ENCODE measurements around the gene KRT6B. TPM values are rescaled to one million over a fixed set of nuclear protein-coding genes. Genes with fewer than 3 reads are reported as not detected.
"Not testable (repeated sequence)": the region's sequence is repeated elsewhere in the genome, so short reads cannot be mapped to it uniquely, and the experiment has no call there.

KRT6B gene
- total RNA-seq, result 0.05 and 0.34 TPM in 2 replicates

- DNase-seq, result no peak
Observed at GRCh38 chr12:52452101-52452500, at the start of gene KRT6B. Gene KRT6B (minus strand): TSS chr12:52452146. CDS start chr12:52452078, 68 bp downstream.

DNA sequence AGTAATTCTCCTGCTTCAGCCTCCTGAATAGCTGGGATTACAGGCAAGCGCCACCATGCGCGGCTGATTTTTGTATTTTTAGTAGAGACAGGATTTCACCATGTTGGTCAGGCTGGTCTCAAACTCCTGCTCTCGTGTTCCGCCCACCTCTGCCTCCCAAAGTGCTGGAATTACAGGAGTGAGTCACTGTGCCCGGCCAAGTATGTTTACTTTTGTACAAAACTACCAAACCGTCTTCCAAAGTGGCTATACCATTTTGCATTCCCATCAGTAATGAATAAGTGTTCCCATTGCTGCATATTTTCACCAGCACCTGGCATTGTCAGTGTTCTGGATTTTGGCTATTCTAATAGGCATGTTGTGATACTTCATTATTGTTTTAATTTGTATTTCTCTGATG is 49.5 kb upstream of the KRT6B start:
- no peak for DNase-seq

DNA sequence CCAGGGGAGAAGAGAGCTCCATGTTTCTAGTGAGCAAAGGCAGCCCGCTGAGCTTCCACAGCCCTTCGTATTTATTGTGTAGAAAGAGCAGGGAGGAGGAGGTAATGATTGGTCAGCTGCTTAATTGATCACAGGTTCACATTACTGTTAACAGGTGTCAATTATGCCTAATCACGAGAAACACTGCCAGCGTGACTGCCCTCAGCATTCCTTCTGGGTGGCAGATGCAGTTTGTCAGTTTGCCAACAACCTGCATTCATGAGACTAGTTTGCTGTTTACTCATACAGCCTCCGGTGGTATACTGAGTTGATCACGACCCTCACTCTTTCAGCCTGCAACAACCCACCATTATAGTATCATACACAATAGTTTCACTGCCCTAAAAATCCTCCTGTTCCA is 48.6 kb upstream of the KRT6B start:
- not testable (repeated sequence) for DNase-seq

- DNase-seq, result no peak
Observed at GRCh38 chr12:52499806-52500560, 48.0 kb upstream of the KRT6B start.

- DNase-seq, result no peak
Observed at GRCh38 chr12:52498946-52499345, 47.0 kb upstream of the KRT6B start.

DNA sequence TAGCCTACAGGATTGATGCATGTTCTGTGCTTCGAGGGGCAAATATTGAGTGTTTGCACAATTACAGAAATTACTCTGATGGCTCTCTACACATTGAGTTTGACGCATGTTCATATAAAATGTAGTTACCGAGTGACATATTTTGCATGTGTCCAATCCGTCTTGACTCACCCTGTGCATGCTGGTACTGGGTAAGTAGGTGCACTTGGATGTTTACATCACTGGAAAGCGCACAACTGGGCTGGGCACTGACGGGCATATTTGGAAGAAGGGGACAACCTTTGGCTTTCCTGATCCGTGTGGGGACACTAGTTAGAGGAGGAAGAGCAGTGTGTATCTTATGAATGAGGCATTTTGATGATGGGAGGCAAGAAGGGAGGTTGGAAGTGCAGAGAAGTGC is 46.0 kb upstream of the KRT6B start:
- no peak for DNase-seq

- DNase-seq, result no peak
Observed at GRCh38 chr12:52496590-52497071, 44.7 kb upstream of the KRT6B start.

GRCh38 chr12:52496054-52496453 is 44.1 kb upstream of the KRT6B start:
- no peak for DNase-seq

- DNase-seq, result no peak
Observed at GRCh38 chr12:52495389-52495788, 43.4 kb upstream of the KRT6B start.

GRCh38 chr12:52494518-52494917 is 42.6 kb upstream of the KRT6B start:
- no peak for DNase-seq

DNA sequence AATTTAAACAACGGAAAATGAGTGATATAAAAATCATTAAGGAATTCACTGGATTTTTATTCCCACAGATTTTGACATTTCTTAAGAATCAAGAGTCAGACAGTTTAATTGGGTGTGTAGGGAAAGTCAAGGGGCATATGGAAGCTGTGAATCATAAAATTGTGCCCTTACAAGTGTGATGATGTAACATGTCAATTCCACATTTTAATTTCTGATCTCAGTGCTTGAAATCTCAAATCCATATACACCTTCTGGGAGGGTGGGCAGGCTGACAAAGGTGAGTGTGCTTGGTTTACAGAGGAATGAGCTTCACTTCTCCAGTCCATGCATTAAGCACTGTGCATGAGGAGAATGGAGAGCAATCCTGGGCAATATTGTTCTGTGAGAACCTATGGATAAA is 42.2 kb upstream of the KRT6B start:
- DNase-seq, result no peak

DNA sequence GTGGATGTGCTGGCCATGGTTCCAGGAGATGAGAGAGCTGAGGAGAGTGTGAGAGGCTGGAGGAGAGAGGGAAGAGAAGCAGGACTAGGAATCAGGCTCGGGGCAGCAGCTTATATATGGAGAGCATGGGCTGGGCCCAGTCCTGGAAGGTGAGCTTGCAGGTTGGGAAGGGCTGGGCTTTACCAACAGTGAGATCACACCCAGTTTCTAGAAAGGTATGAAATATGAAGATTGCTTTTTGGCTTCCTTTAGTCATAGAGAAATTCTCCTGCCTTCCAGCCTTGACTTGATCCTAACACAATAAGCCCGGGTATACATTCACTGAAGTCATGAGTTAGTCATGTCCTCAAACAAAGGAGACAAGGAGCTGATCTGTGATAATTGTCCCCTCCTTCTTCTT is 41.2 kb upstream of the KRT6B start, which contains the start of gene KRT6A:
TSS of gene KRT6A (minus strand) at position 86 of the 400 bp plus-strand sequence. CDS start at position 17, 69 bp downstream.
- DNase-seq, result no peak

- DNase-seq, result not testable (repeated sequence)
Observed at GRCh38 chr12:52492405-52492804, 40.5 kb upstream of the KRT6B start.

GRCh38 chr12:52491495-52491894 is 39.5 kb upstream of the KRT6B start:
- not testable (repeated sequence) for DNase-seq

DNA sequence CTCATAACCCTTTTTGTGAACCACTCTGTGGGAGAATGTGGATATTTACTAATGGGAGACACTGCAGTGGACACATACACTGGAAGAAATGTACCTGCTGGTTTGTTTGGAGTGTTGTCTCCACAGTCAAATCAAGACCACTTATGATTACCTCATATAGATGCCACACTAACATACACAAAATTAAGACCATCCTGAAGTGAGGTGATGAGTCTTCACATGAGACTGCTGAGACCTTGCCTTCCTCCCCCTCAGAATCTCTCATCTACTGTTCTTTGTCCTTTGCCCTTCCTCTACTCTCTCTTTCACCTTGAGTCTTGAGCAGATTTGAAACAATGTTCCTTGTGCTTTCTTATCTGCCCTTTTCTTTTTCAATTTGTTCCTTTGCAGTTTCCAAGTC is 36.8 kb upstream of the KRT6B start:
- DNase-seq, result no peak

DNA sequence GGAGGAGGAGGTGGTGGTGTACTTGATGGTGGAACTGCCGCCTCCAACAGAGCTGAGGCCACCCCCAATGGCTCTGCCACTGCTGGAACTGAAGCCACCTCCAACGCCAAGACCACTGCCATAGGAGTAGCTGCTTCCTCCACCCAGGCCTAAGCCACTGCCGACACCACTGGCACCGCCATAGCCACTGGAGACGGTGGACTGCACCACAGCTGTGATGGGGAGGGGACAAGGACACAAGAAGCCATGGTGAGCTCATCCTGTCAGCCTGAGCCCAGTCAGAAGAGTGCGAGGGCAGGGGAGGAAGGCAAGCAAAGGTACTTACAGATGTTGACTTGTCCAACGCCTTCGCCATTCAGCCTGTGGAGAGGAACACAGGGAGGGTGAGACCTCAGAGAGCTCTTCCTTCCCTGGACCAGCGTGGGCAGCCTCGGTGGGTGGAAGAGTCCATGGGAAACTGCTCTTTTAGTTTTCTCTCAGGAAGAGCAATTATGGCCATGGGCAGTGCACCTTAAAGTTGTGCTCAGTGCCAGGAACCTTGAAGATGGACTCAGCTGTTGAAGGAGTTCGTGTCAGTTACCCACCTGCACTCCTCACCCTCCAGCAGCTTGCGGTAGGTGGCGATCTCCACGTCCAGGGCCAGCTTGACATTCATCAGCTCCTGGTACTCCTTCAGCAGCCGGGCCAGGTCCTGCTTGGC is 35.9 kb upstream of the KRT6B start:
- DNase-seq, result not testable (repeated sequence)

GRCh38 chr12:52487211-52487610 is 35.3 kb upstream of the KRT6B start:
- no peak for DNase-seq

DNA sequence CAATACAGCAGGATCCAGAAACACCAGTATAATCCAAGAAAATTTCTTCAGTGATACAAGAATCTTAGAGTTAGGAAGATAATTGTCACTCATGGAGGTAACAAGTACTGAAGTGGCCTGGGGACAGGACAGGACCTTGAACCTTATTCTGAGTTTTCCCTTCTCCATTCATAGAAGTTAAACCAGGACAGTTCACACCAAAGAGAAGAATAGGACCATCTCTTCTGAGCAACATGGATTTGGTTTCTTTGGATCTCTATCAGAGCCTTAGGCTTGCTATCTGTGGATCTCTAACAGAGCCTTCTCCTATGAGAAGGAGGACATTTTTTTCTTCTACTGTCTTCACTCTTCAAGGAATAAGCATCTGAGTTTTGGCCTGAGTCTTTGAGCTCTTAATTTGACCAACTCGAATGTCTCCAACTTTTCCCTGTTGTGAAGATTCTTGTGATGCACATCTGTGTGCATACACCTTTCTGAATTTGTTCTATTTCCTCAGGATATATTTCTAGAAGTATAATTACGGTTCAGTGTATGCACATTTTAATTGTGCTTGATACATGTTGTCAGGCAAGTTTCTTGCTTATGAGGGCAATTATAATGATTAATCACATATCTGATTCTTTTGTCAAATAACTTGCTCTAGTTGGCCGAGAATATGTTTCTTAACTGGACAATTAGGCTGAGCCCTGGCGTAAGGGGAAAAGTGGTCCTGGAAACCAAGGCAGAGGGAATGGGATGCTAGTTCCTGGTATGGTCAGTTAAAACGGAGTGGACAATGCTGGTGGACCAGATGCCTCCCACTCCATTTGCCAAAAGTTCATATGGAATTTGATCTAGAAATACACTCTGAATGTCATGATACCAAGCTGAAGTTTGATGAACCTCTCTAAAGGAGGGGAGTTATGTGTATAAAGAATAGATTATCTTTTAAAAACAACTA is 34.5 kb upstream of the KRT6B start:
- DNase-seq, result no peak

GRCh38 chr12:52480073-52480472 is 28.1 kb upstream of the KRT6B start:
- no peak for DNase-seq

DNA sequence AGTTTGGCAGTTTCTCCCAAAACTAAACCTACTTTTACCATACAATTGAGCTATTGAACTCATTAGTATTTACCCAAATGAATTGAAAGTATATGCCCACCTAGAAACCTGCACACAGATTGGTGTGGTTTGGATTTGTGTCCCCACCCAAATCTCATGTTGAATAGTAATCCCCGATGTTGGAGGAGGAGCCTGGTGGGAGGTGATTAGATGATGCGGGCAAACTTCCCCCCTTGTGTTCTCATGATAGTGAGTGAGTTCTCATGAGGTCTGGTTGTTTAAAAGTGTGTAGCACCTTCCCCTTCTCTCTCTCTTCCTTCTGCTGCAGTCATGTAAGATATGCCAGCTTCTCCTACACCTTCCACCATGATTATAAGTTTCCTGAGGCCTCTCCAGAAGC is 25.7 kb upstream of the KRT6B start:
- DNase-seq, result no peak

DNA sequence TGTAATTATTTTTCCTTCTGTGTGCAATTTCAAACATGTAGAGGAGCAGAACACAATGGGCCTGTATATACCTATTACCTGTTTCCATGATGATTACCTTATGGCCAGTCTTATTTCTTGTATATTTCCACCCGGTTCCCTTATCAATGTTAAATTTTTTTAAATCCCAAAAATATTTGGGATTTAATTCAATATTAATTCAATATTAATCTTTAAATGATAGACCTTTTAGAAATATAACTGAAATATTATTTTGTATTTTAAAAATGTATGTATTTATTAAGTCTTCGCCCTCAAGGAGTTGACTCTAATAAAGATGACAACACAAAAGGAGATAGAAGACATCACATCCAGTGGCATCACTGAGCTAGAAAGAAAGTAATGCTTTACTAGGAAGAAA is 22.3 kb upstream of the KRT6B start:
- DNase-seq, result no peak

DNA sequence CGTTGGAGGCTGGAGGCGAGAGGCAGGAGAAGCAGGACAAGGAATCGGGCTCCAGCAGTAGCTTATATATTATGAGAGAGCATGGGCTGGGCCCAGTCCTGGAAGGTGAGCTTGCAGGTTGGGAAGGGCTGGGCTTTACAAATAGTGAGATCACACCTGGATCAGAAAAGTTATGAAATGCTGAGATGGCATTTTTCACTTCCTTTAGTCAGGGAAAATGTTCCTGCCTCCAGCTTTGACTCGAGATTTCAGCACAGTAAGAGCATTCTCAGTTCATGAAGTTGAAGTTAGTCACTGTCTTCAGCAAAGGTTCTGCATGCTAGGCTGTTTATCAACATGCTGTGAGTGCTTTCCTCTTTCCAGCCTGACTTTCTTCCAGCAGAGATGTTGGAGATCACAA is 21.8 kb upstream of the KRT6B start, which contains the start of gene KRT6C:
TSS of gene KRT6C (minus strand) at position 38 of the 400 bp plus-strand sequence. CDS start 68 bp downstream, outside the sequence.
- DNase-seq, result no peak

DNA sequence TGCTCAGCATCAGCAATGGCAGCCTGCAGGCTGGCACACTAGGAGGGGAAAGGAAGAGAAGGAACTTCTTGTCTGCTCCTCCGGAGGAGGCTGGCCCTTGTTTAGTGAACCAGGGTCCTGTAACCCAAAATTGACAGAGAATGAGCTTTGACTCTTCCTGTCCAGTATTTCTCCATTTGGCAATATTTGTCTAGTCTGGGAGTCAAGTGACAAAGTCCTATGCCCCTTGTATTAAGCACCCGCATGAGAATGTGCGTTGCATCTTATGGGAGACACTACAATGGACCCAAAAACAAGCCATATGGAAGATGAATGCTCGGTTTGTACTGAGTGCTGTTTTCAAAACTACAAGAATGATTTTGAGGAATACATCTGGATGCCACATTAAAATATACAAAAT is 17.9 kb upstream of the KRT6B start:
- DNase-seq, result no peak

Data from dermis blood vessel endothelial cell (primary cell).